ENCODE results near the gene SCAANT1.

DNA sequence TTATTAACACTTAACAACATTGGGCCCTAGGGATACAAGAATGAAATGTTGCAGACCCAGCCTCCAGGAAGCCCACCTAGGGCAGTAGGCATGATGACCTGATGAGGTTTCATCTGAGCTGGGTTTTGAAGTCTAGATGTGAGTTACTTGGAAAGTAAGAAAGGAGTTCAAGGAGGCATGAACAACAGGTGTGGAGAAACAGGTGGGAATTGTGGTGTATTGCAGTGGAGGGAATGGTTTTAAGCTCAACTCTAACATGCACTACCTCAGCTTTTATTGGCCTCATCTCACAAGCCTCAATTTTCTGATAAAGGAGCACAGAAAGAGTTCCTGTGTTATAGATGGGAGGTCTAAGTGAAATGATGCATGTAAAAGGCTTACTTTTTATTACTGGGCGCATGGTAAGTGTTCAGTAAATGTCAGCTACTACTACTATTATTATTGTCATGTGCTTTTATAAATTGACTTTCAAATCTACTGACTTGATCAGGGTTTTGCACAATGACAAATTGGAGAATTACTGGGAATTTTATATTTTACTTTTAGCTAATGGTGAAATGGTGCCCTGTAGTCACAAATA lies 19.3 kb downstream of the SCAANT1 start:
- no peak for TF ChIP-seq POLR2A (IDR thresholded peaks at IDR 0.05)
- TF ChIP-seq EP300 (IDR thresholded peaks at IDR 0.05): no peak
- TF ChIP-seq CTCF (IDR thresholded peaks at IDR 0.05): no peak
